GM03348 (cell line): ENCODE results near the gene MTRR.
A peak's percentile ranks its signal among the peaks of the same experiment; 100 is the strongest.

ENCODE experiments used
- DNase-seq: peaks from one replicate; pipeline ENCODE4 v3.0.0; 2012; ENCODE audit warnings: low spot score

The MTRR gene

DNA sequence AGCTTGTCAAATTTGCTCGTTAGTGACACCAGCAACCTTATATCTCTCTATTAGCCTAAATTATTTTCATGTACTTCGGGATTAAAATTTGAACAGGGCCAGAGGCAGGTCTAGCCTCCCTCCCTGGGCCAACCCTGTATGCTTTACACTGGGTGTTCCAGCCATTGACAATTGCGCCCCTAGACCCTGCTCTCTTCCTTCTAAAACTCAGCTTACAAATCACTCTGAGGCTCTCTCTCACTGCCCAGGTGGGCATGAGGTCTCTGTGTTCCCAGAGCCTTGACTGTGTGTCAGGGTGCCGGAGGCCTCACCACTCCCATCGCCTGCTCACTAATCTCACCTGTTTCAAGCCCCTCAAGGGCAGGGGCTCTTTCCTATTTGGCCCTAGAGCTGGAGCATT is 11.6 kb upstream of the MTRR start:
- DNase-seq, result no peak

DNA sequence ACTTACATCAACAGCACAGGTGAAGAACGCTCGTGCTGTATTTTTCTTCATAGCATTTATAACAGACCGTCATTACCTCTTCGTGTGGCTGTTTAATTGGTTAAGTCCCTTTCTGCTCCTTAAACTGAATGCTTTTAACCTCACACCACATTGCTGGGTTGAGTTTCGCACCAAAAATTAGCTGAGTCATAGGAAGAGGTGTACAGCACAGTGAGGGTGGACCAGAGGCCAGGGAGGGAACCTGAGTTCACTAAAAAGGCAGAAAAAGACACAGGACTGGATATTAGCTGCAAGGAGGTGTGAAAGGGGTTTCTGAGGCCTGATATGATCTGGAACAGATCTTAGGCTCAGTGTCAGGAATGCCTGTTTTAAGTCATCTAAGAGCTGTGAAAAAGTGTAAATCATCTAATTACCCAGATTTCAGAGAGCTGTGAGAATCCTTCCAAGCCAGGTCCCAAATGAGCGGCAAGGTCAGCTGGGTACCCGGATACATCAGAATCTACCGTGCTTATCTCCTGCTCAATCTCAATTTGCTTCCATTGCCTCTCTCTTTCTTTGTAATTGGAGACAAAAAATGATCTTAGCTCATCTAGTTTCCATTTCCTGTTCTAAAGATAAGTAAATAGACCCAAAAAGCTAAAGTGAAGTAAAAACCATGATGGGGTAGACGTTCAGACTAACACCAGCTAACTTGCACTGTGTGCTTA is 10.9 kb upstream of the MTRR start:
- DNase-seq, result no peak

DNA sequence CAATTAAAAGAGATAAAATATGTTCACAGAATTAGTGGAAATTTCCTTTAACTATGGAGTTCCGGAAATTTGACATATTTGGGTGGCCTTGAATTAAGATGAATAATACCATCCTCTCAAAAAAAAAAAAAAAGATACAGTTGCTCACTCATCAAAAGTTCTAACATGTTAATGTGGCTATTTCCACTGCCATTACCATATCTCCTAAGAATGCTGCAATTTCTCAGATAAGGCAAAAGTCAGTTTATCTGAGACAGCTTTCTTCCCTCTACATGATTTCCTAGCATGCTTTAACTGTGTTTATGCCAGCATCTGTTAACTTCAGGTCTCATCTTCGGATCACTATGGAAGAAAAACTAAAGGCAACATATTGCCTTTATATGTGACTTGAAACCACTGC is 2.8 kb upstream of the MTRR start:
- no peak for DNase-seq

DNA sequence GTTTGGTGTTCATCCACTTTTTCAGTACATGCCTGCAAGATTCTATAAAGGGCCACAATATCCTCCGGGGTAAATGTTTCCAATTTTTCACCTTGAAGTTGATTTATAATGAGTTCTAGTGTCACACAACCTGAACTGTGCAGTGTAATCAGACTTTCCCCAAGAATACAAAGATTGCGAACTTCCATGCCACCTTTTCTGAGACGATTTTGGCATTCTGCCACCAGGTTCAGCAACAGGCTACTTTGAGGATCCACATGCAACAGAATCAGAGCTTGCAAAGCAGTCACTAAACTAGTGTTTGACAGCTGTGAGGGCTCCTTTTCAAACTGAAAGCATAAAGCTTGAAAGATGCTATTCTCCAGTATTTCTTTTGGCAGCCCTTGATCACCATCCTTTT is 1.7 kb upstream of the MTRR start:
- no peak for DNase-seq

DNA sequence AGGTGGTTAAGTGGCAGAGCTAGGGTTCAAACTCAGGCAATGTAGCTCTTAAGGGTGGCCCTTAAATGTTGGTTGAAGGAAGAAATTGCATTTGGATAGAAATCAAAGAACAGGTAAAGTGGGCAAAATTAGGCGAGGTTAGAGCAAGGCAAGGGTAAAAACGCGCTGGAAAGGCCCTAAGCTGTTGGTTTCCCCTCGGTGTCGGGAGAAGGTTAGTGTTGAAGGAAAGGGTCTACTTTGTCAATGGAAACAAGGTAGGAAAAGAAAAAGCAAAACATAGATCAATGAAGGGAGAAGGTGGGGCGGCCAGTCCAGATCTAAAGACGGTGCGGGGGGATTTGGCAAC is 548 bp upstream of the MTRR start:
- DNase-seq, result no peak

DNA sequence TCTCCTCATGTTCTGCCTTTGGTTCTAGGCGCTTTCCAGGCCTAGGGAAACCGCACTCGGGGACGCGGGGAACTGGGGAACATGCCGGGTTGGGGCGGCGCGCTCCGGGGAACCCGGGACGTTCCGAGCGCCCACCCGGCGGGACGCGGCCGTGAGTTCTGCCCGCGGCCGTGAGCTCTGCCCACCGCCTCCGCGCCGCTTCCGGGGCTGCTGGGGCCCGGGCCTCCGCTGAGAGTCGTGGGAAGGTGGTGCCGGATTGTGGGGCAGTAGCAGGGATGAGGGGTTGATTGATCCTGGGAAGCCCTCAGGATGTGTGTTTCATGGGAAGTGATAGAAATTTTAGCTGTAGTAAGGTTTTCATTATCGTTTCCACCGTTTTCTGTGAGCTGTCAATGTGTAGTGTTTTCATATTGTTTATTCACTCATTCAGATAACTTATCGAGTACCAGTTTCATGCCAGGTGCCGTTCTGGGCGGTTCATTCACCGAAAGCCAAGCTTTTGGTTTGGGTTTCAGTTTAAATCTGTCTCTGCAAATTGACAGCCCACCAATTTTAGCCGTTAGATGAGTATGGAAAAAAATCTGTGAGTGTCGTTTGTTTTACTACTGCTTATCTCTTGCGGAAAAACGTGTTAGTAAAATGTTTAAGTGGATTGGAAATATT is 657 bp downstream of the MTRR start:
- DNase-seq, result peak; percentile 65

DNA sequence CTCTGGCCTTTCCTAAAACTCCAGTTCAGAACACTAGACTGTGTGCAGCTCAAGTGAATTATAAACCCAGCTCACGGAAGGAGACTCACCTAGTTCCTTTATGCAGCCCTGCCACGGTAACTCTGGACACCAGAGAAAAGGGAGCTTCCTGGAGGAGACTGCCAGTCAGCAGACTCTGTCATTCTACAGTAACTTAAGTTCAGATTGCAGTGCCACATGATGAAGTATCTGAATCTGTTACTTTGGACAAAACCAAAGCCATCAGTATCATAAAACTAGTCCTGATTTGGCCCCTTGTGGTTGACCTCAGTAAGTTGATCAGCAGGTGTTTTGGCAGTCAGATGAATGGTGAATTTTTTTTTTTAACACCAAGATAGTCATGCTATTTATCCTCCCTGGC is 2.7 kb downstream of the MTRR start:
- no peak for DNase-seq

DNA sequence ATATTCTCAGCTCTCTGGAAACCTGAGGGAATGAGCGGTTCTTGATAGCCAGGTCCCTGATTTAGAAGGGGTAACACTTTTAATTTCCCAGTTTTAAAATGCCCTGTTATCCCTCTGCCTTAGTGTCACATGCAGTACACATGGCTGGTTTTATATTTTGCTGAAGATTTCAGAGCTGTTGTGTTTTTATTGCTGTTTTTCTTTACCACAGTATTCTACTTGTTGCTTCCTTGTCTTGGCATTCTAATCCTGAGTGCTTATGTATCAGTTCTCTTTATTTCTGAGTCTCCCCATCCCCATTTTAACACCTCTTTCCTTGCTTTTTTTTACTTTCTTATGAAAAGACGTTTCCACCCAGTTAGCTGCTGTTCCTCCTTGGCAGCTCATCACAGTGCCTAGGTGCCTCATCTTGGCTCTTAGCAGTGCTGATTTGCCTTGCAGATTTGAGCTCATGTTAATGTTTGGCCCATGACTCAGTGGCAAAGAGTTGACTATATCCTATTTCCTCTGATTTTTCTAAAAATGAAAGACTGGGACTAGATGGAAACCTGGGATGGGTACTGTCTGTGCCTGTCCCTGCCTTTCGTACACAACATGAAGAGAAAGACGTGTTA is 3.7 kb downstream of the MTRR start:
- no peak for DNase-seq

DNA sequence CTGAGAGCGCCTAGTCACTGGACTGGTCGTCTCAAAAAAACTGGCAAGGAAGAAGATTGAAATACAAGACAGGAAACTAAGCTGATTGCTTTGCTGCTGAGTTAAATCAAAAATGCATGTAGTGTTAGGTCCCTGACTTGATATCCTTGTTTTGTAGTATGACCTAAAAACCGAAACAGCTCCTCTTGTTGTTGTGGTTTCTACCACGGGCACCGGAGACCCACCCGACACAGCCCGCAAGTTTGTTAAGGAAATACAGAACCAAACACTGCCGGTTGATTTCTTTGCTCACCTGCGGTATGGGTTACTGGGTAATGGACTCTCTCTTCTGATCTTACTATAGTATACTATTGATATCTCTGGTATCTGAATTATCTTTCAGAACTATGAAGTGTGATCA is 4.3 kb downstream of the MTRR start:
- DNase-seq, result no peak

DNA sequence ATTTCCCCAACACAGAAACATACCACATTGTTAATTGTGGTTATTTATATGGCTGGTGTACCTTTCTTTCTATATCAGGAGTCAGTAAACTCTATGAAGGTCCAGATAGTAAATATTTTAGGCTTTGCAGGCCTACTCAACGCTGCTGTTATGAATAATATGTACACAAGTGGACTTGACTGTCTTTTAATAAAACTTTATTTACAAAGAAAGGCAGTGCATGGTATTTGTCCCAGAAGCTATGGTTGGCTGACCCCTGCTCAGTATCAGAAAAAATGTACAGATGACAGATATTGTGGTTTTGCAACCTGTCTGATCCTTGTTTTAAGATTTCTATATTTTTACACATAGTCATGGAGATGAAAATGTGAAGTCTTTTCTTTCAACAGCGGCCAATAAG is 5.7 kb downstream of the MTRR start:
- DNase-seq, result no peak

DNA sequence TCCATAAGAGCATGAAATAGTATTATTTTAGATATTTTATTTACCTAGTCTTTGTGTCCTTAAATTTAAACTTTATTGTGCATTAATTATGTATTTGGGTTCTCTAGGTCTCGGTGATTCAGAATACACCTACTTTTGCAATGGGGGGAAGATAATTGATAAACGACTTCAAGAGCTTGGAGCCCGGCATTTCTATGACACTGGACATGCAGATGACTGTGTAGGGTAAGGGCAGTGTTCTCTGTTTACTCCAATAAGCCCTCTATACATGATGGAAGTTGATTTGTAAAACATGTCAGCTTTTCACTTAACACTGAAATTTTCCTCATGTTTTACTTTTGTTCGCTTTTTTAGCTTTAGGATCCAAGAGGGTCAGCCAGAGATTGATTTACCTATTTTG is 6.2 kb downstream of the MTRR start:
- DNase-seq, result no peak

DNA sequence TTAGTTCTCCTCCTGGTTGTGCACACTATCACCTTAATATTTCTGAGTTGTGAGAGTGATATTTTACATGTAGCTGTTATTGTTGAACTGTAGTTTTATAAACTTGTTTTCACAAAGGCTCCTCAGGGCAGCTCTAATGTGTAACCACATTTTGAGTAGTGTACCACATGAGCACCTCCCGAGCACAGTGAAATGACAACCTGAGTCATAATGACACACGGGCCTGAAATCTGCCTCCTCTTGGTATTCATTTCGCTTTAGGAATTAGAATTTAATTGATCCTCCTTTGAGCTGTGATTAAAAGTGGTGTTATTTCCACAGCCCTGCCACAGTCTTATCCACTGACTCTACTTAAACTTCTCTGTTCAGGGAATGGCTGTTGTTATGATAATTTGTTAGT is 7.9 kb downstream of the MTRR start:
- DNase-seq, result peak; percentile 35

DNA sequence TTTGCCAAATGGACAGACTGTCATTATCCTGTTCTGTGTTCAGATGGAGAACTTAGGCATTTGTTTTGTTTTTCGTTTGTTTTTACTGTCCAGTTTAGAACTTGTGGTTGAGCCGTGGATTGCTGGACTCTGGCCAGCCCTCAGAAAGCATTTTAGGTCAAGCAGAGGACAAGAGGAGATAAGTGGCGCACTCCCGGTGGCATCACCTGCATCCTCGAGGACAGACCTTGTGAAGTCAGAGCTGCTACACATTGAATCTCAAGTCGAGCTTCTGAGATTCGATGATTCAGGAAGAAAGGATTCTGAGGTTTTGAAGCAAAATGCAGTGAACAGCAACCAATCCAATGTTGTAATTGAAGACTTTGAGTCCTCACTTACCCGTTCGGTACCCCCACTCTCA is 8.9 kb downstream of the MTRR start:
- DNase-seq, result no peak

DNA sequence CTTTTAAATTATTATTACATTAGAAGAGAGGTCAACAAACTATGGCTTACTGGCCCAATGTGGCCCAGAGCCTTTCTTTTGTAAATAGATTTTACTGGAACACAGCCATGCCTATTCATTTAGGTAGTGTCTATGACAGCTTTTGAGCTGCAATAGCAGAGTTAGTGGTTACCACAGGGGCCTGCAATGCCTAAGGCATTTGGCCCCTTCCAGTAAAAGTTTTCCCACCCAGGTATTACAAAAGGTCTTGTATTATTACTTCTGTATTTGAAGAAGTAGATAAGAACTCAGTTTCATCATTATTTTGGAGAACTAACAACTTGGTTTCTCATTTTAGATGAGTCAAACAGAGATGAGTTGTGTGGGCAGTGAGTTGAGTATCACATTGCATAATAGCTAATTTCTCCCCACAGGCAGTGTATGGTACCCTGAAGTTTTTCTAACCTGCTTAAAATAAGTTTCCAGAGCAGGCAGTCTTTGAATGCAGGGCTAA is 9.5 kb downstream of the MTRR start:
- peak; percentile 48 for DNase-seq

DNA sequence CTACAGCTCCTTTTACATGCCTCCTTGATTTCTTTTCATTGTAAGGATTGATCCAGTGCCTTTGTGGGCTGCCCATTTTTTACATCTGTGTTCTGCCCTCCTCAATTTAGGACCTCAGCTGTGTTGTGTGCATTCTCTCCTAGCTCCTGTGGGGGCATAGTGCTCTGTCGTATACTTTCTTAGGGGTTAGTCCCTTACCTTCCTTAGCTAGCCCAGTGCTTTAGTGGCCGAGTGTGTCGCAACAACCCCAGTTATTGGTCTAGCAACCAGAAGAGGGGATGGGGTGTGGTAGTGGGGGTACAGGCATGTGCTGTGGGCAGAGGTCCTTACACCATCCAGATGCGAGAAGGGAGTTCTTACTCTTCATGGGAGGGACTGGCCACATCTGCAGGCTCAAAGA is 12.1 kb downstream of the MTRR start:
- DNase-seq, result no peak

DNA sequence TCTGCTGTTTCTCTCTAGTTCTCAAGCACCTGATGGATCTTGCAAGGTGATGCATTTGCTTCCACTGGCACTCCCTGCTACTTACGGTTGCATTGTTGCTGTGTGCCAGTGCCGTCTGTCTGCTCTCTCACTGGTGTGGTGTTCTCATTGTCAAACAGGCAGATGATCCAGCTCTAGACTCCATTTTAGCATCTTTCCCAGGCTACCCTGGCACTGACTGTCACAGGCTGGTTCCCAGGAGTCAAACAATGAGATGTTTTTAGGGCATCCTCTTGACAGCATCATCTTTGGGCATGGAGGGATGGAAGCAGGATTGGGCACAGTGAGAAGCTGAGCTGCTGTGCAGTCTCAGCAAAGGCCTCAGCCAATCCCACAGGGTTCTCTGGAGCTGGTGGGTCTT is 12.9 kb downstream of the MTRR start:
- DNase-seq, result no peak

DNA sequence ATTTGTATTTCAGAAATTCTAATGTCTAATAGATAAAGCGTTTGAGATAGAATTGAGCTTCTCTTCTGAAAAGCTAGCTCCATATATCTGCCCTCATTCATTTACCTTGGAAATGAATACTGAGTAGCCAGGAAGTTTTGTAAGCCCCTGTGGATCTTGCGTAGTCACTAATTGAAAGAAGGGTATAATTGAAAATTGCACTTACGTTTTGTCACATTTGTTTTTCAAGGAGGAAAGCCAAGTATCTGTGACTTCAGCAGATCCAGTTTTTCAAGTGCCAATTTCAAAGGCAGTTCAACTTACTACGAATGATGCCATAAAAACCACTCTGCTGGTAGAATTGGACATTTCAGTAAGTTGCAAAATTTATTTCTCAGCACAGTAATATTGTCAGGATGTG is 14.0 kb downstream of the MTRR start:
- no peak for DNase-seq

DNA sequence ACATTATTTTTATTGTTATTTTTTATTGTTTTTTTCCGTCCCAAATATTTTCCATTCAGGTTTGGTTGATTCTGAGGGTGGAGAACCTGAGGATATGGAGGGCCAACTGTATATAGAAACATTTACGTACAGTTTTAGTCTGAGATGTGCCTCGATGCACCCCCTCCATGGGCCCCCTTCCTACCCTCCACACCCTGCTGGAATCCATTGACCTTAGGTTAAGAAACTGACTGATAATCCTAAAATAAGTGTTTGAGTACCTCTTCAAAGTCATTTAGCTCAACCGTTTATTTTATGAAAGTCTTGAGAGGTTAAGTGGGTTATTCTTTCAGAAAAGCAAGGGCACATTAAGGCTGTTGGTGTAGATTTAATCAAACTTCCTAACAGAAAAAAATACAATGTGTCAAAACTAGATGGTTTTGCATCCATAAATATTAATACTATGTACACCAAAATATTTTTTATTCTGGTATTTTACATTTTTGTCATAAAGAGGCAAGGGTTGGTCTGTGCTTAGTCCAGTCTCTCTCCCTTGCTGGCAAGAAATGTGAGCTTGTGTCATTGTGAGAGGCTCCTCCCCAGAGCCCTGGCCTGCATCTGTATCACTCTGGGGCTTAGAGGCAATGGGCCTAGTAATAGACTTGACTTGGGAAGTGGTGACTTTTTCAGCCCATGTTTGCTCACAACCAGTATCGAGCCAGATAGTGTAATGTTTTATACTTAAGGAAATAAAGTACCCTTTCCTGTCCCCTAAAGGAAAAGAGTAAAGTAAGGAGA is 15.7 kb downstream of the MTRR start:
- DNase-seq, result no peak

DNA sequence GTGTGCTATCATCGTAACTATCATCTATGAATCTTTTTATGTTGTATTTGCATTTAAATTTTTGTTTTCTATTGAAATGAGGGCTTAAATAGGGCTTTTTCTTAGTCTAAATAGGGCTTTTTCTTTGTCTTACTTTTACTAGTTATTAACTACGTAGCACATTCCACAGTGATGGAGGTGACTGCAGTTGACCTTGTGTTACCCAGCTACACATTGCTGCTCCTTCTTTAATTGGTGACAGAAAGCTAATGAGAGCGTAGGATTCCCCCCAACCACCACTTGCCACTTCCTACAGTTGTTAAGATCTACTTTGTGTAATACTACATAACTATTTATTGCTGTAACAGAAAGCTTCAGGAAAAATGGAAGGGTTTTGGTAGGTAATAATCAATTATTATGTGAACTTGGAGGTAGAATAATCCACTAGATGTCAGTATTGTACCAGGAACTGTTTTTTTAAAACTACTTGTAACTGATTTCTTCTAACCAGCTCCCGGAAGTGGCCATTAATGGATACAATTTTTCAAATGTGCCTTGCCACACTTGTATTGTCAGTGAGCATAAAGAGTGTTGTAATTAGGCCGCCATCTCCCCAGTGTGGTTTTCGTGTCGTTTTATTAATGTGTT is 18.0 kb downstream of the MTRR start:
- DNase-seq, result peak; percentile 66

DNA sequence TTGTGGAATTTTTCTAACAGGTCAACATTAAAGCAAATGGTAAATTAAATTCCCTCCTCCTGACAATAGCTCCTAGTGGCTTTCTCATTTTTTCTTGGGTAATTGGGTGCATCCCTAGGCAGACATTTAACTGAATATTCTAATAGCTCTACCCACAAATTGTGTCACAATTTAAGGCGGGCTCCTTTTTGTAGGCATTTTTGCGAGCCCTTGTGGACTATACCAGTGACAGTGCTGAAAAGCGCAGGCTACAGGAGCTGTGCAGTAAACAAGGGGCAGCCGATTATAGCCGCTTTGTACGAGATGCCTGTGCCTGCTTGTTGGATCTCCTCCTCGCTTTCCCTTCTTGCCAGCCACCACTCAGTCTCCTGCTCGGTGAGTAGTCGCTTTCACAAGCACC is 20.0 kb downstream of the MTRR start:
- no peak for DNase-seq

DNA sequence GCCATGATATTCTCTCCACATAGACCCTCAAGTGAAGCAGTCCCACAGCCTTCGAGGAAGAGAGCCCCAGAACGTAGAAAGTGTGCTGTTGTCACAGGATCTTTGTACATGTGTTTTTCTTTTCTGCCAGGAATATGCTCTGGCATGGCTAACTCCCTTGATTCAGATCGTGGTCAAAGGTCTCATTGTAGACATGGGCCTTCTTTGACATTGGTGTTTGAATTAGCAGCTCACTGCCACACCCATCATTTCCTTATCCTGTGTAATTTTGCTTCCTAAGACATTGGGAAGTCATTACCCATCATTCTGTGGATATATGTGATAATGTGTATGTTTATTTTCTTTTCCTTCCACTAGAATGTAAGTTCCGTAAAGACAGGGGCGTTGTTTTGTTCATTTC is 25.5 kb downstream of the MTRR start:
- no peak for DNase-seq

DNA sequence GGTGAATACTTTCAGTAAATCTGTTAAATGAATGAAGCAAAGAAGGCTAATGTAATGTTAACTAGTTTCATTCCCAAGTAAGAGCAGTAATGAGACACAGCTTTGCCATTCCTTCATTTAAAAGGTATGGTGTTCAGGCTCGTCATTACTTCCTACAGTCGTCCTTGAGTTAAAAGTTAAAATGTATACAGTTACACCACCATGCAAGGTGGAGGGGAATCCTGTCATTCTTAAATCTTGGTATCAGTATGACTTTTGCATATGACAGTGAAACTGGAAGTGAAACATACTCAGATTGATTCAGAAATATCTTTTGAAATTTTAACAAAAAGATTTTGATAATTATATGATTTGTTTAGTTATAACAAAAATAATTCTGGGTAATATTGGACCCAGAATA is 25.9 kb downstream of the MTRR start:
- no peak for DNase-seq
